GM10248 (cell line): ENCODE results near the gene RAET1E.
"Not testable (repeated sequence)": the region's sequence is repeated elsewhere in the genome, so short reads cannot be mapped to it uniquely, and the experiment has no call there.

Experiments used
- CTCF ChIA-PET: fragments of 300-600 bp; sonication (Branson Sonifier 250); formaldehyde crosslinking; extraction: SDS; loops from one replicate; lab custom pipeline; 2021; ENCODE audit warnings: antibody characterized with exemption; lab: Yijun Ruan, JAX
- POLR2A ChIA-PET: fragments of 350-650 bp; sonication (Branson Sonifier 250); formaldehyde crosslinking; extraction: SDS; loops from one replicate; lab custom pipeline; 2020; ENCODE audit warnings: antibody characterized with exemption; lab: Yijun Ruan, JAX
- DNase-seq: peaks from one replicate; pipeline ENCODE4 v3.0.0; 2012; ENCODE audit errors: extremely low spot score
- TF ChIP-seq, protein P1 (sequence below): IDR thresholded peaks from 2 replicates; pipeline ENCODE4 v1.5.1; 2012; ENCODE audit warnings: mild to moderate bottlenecking, low read depth; ENCODE audit errors: extremely low read depth, missing control alignments, control extremely low read depth

Gene RAET1E

DNA sequence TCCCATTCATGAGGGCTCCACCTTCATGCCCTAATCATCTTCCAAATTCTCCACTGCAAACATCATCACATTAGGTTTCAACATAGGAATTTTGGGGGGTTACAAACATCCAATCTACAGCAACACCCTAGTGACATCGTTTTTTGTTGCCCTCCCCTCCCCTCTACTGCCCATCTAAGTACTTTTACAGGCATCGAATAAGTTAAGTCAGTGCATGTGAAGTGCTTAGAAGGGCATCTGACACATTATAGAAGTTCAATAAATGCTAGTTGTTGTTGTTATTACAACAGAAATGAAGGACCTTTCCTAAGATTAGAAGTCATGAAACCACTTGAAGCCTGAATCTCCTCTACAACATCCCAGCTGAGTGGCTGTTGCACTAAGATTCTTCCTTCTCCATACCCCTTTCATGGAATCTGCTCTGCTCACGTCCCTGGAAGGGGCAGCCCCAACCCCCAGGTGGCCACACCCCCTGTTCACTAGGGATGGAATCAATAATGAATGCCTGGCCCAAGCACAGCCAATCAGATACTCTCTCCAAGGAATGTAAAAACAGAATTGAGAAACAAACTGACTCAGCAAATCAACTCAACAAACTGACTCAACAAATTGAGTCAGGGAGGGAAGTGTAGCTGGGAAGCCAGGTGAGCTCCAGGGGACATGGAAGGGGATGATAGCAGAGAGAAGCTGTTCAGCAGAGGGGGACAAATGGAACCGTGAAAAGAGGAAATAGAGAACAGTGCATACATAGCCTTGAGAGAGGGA lies 29.9 kb downstream of the RAET1E start:
- DNase-seq: no peak
- ChIA-PET CTCF (no interaction called here), POLR2A (interaction anchor here (0.7 kb wide), 1 partner anchor 320 kb away, joined by 4 read pairs; no protein-coding TSS in a partner anchor)
- TF ChIP-seq, protein P1, sequence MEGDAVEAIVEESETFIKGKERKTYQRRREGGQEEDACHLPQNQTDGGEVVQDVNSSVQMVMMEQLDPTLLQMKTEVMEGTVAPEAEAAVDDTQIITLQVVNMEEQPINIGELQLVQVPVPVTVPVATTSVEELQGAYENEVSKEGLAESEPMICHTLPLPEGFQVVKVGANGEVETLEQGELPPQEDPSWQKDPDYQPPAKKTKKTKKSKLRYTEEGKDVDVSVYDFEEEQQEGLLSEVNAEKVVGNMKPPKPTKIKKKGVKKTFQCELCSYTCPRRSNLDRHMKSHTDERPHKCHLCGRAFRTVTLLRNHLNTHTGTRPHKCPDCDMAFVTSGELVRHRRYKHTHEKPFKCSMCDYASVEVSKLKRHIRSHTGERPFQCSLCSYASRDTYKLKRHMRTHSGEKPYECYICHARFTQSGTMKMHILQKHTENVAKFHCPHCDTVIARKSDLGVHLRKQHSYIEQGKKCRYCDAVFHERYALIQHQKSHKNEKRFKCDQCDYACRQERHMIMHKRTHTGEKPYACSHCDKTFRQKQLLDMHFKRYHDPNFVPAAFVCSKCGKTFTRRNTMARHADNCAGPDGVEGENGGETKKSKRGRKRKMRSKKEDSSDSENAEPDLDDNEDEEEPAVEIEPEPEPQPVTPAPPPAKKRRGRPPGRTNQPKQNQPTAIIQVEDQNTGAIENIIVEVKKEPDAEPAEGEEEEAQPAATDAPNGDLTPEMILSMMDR: no peak

DNA sequence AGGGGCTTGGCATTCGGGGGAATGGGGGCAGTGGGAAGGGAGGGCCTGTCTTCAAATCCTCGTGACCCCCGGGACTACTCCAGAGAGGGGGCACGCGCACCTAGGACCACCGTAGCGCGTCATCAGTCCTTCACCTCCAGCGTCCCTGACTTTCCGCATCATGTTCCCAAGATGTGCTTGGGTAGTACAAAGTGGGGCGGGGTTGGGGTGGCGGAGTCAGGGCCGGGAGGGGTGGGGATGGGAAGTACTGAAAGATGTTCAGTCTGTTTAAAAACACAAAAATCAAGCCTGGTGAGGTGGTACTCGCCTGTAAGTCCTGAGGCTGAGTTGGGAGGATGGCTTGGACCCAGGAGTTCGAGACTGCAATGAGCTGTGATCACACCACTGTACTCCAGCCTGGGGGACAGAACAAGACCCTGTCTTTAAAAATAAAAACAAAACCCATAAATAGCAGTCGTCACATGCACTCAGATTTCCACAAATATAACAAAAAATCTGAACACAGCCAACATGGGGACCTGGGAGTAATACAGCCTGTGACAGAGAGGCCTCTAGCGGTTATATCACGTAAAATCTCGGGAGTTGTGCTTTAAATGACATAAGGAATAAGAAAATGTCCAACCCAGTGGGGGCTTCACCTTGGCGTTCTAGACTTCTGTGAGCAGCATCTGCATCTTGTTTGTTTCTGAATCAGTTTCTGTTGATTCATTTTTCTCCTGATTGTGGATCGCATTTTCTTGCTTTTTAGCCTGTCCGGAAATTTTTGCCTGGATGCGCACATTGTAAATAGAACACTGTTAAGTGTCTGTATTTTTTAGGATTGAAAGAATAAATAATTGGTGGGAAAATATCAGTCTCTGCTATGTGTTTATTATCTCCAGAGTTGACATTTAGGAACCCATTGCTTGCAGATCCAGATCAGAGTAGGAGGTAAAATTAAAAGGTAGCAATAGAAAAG lies 33.1 kb downstream of the RAET1E start:
- peak; percentile 67 for DNase-seq
- TF ChIP-seq, protein P1: peak; percentile 75
- ChIA-PET CTCF (interaction anchor here (0.9 to 1.6 kb wide), 7 partner anchors 8 to 300 kb away, joined by 3 to 6 read pairs (median 3); no protein-coding TSS in a partner anchor), POLR2A (no interaction called here)

DNA sequence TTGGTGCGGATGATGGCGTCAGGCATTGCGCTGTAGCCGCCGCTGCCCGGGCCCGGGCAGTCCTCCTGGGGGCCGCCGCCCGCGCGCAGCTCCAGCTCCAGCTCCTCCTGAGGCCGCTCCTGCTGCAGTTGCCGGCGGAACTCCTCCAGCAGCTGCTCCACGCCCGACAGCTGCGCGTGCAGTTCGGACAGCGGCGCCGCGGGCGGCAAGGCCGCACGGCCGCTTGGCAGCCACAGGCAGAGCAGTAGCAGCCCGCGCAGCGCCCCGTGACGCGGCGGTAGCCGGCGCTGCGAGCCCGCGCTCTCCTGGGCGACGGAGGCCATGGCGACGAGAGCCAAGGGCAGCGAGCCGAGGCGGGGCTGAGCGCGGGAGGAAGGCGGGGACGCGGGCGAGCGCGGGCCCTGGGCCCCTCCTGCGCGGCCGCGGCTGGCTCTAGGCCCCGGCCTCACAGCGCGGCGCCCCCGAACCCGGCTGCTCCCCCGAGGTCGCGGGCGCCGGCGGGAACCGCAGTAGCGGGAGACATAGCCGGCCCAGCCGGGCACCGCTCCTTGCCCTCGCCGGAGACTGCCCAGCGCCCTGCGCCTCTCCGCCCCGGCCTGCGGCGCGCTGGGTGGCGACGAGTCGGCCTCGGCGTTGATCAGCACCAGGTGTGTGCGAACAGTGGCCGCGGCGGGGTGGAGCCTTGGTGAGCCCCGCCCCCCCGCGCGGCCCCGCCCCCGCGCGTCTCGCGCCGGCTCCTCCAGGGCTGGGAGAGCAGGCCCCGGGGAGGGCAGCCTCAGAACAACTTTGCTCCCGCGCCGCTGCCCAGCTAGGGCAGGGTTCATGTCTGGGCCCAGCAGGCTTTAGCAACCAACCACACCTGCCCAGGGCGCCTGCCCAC lies 34.0 kb downstream of the RAET1E start, which contains the start of gene LRP11:
LRP11 (minus strand) TSS at position 662 of the 880 bp plus-strand sequence; CDS start at position 323, 339 bp downstream.
- TF ChIP-seq, protein P1: no peak
- CTCF ChIA-PET: interaction anchor here (0.9 to 1.6 kb wide), 6 partner anchors 8 to 40 kb away, joined by 3 to 6 read pairs (median 4); no protein-coding TSS in a partner anchor
- DNase-seq: peak; percentile 93
- POLR2A ChIA-PET: no interaction called here

DNA sequence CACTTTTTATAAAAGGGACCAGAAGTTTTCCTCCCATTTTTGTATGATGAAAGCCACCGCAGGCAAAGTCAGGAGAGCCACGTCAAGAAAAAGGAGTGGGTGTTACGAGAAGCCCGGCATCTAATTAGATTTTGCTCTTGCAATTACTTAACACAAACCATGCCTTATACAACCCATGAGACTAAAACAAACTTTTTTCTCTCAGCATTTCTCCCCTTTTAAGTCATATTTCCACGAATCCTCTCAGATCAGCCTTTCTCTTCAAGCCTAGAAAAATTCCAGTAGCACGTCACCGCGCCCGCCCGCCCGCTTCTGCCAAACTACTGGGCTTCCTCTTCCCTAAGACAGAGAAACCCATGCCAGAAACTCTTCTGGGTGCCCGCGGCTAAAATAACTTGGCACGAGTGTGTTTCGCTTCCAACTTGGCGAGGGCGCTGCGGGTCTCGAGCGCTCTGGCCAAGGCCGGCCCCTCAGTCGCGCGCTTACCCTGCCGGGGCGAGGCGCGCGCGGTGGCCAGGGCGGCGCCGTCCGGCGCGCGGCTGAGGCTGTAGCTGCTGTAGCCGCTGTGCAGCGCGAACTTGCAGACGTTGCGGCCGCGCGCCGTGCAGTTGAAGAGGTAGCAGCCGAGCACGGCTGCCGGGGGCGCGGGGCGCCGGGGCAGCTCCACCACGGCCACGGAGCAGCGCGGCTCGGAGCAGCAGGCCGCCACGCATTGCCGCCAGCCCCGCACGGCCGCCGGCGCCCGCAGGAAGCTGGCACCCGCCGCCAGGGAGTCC lies 34.8 kb downstream of the RAET1E start:
- CTCF ChIA-PET: interaction anchor here (1.2 to 1.6 kb wide), 4 partner anchors 17 to 40 kb away, joined by 4 to 6 read pairs (median 4); no protein-coding TSS in a partner anchor
- peak; percentile 34 for DNase-seq
- POLR2A ChIA-PET: no interaction called here
- TF ChIP-seq, protein P1: no peak

DNA sequence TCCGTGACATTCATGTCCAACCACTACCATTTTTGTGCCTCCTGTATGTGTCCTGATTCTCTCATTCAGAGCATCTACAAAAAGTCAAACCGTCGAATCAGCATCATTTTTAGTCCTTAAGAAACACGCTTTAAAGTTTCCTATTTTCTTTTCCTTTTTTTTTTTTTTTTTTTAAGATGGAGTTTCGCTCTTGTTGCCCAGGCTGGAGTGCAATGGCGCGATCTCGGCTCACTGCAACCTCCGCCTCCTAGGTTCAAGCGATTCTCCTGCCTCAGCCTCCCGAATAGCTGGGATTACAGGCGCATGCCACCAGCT lies 35.5 kb downstream of the RAET1E start:
- POLR2A ChIA-PET, DNase-seq: not testable (repeated sequence)
- CTCF ChIA-PET: interaction anchor here (0.8 kb wide), 1 partner anchor 43 kb away, joined by 3 read pairs; no protein-coding TSS in a partner anchor
